AG04449 (cell line): Measurements from ENCODE around the gene ZCCHC8.
"Not testable (repeated sequence)": the region's sequence is repeated elsewhere in the genome, so short reads cannot be mapped to it uniquely, and the experiment has no call there.

Experiments used
- CTCF ChIA-PET: fragments of 350-600 bp; formaldehyde crosslinking; extraction: SDS; loops from one replicate; lab custom pipeline; 2021; ENCODE audit warnings: antibody characterized with exemption; lab: Yijun Ruan, JAX
- POLR2A ChIA-PET: fragments of 400-600, 350-600 bp; formaldehyde crosslinking; extraction: SDS; loops from one replicate; lab custom pipeline; 2020; ENCODE audit warnings: antibody characterized with exemption, inconsistent platforms; lab: Yijun Ruan, JAX
- DNase-seq: peaks from one replicate; pipeline ENCODE4 v3.0.0-alpha.2; 2010; ENCODE audit warnings: low read depth, low spot score
- H3K4me3 ChIP-seq: 2 replicates; pipeline ENCODE4 v1.5.1; 2011; ENCODE audit warnings: low read depth, mild to moderate bottlenecking, control low read depth, low read length
- TF ChIP-seq, protein P1 (sequence below): IDR thresholded peaks from one replicate; pipeline ENCODE4 v1.5.1; 2011; ENCODE audit warnings: mild to moderate bottlenecking, moderate library complexity, low read length, control low read depth, inconsistent platforms; ENCODE audit not compliant: insufficient read depth; ENCODE audit errors: missing control alignments

Gene ZCCHC8

DNA sequence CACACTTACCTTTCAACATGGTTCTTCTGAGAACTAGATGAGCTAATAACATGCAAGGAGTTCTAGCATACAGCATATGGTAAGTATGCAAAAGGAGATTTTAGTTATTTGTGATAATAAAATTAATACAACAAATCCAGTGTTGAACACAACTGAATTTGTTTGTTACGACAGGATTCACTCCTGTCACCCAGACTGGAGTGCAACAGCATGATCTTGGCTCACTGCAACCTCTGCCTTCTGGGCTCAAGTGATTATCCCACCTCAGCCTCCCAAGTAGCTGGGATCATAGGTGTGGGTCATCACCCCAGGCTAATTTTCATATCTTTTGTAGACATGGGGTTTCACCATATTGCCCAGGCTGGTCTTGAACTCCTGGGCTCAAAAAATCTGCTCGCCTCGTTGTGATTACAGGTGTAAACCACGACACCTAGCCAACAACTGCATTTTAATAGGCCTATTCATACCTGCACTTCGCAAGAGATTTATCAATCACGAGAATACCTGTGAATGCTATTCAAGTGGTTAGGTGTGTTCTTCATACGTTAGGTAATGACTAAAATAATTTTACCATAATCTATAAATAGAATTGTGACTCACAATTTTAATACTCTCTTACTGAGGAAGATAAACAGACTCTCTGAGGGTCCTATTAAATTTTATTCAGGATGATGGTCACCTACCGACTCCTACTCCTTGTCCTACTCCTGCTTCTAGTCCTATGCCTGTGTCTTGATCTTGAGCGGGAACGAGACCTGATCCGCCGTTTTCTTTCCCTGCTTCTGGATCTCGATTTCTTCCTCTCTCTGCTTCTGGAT, 16.0 kb upstream of the ZCCHC8 start:
- ChIA-PET CTCF (interaction anchor here (0.9 kb wide), 1 partner anchor 161 kb away, joined by 3 read pairs; no protein-coding TSS in a partner anchor), POLR2A (interaction anchor here (1.1 kb wide), 1 partner anchor 162 kb away, joined by 4 read pairs; no protein-coding TSS in a partner anchor)
- H3K4me3 ChIP-seq, result no peak overlapping the region
- no peak for DNase-seq
- TF ChIP-seq, protein P1, sequence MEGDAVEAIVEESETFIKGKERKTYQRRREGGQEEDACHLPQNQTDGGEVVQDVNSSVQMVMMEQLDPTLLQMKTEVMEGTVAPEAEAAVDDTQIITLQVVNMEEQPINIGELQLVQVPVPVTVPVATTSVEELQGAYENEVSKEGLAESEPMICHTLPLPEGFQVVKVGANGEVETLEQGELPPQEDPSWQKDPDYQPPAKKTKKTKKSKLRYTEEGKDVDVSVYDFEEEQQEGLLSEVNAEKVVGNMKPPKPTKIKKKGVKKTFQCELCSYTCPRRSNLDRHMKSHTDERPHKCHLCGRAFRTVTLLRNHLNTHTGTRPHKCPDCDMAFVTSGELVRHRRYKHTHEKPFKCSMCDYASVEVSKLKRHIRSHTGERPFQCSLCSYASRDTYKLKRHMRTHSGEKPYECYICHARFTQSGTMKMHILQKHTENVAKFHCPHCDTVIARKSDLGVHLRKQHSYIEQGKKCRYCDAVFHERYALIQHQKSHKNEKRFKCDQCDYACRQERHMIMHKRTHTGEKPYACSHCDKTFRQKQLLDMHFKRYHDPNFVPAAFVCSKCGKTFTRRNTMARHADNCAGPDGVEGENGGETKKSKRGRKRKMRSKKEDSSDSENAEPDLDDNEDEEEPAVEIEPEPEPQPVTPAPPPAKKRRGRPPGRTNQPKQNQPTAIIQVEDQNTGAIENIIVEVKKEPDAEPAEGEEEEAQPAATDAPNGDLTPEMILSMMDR, result no peak

DNA sequence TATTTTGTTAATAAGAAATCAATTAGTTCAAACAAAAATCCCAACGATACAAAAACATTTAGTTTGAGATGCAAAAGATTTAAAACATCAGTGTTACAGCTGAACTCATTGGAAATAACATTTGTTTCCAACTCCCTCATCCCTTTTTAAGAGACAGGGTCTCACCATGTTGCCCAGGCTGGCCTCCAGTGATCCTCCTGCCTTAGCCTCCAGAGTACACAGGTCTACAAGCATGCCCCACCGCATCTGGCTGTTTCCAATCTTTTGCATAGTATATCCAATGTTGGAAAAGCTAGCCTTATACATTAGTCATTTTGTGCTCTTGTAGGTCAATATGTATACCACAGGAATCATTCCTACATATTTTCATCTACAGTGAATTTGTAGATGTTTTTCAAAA, 14.5 kb upstream of the ZCCHC8 start:
- ChIA-PET CTCF (interaction anchor here (1.7 kb wide), 1 partner anchor 12 kb away, joined by 3 read pairs; no protein-coding TSS in a partner anchor), POLR2A (interaction anchor here (1.0 kb wide), 1 partner anchor 15 kb away, joined by 3 read pairs; the partner anchor contains the start of gene ZCCHC8)

DNA sequence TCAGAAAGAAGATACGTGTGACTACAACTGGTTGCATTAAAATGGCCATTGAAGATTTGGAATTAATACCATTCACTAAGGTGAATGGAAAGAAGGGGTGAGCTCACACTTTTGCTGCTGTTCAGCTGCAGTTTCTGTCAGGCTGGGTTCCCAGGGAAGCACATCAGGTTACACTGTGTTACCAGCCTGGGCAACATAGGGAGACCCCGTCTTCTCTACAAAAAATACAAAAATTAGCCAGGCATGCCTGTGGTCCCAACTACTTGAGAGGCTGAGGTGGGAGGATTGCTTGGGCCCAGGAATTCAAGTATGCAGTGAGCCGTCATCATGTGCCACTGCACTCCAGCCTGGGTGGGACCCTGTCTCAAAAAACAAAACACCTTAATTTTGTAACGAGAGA, 12.9 kb upstream of the ZCCHC8 start:
- no peak overlapping the region for H3K4me3 ChIP-seq
- no peak for DNase-seq
- TF ChIP-seq, protein P1, result no peak
- ChIA-PET POLR2A (interaction anchor here (1.2 kb wide), 1 partner anchor 8 kb away, joined by 6 read pairs; no protein-coding TSS in a partner anchor), CTCF (interaction anchor here (2.0 kb wide), 1 partner anchor 13 kb away, joined by 10 read pairs; the partner anchor contains the start of gene ZCCHC8)

More for the DNA sequence above, 14.5 kb upstream of the ZCCHC8 start:
- no peak overlapping the region for H3K4me3 ChIP-seq
- TF ChIP-seq, protein P1, result no peak
- no peak for DNase-seq

DNA sequence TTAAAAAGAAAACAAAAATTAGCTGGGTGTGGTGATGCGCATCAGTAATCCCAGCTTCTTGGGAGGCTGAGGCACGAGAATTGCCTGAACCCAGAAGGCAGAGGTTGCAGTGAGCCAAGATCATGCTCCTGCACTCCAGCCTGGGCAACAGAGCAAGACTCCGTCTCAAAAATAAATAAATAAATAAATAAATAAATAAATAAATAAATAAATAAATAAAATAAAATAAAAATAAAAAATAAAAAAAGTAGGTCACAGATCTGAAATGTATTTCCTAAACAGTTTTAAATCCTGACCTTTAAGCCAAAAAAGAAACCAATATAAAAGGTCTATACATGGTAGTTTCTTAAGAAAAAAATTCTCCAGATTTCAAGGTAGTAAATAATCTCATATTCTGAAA, 12.3 kb upstream of the ZCCHC8 start:
- POLR2A ChIA-PET, result interaction anchor here (0.6 to 1.4 kb wide), 2 partner anchors 12 to 22 kb away, joined by 3 to 8 read pairs; partner anchors contain the start of gene ZCCHC8
- CTCF ChIA-PET, result interaction anchor here (2.0 kb wide), 1 partner anchor 12 kb away, joined by 10 read pairs; the partner anchor contains the start of gene ZCCHC8
- DNase-seq, H3K4me3 ChIP-seq: not testable (repeated sequence)

DNA sequence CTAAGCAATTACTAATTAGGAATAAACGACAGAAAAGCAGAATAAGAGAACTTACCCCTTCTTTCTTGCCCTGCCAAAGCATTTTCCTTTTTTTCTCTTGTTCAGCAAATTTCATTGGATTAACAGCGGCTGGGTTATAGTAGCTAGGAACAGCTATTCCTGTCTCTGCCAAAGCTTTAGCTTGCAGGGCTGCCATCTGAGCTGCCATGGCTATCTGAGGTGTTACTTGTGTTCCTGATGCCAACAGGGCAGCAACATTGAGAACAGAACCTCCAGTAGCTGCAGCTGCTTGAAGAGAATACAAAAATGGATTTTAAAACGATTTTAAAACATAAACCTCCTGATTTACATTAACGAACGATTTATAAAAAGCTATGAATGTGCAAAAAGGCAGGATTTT, 7.4 kb upstream of the ZCCHC8 start:
- POLR2A ChIA-PET, result interaction anchor here (0.7 kb wide), 1 partner anchor 10 kb away, joined by 3 read pairs; no protein-coding TSS in a partner anchor
- TF ChIP-seq, protein P1, result no peak
- CTCF ChIA-PET, result interaction anchor here (0.9 to 1.2 kb wide), 2 partner anchors 37 to 108 kb away, joined by 4 to 5 read pairs; no protein-coding TSS in a partner anchor
- DNase-seq, result no peak
- no peak overlapping the region for H3K4me3 ChIP-seq

GRCh38 chr12:122506393-122506938, 5.7 kb upstream of the ZCCHC8 start:
- ChIA-PET POLR2A (no interaction called here), CTCF (interaction anchor here (2.2 kb wide), 1 partner anchor 107 kb away, joined by 7 read pairs; no protein-coding TSS in a partner anchor)
- no peak overlapping the region for H3K4me3 ChIP-seq
- TF ChIP-seq, protein P1, result no peak
- no peak for DNase-seq
